DMS53 treated with DMSO at 0.1 percent for 48 hours (cell line): ENCODE measurements around the gene HOXA5.

Source experiments
- DNase-seq: peaks from one replicate; lab custom pipeline; 2025; ENCODE audit not compliant: unreplicated experiment; lab: John Stamatoyannopoulos, UW

Gene HOXA5

DNA sequence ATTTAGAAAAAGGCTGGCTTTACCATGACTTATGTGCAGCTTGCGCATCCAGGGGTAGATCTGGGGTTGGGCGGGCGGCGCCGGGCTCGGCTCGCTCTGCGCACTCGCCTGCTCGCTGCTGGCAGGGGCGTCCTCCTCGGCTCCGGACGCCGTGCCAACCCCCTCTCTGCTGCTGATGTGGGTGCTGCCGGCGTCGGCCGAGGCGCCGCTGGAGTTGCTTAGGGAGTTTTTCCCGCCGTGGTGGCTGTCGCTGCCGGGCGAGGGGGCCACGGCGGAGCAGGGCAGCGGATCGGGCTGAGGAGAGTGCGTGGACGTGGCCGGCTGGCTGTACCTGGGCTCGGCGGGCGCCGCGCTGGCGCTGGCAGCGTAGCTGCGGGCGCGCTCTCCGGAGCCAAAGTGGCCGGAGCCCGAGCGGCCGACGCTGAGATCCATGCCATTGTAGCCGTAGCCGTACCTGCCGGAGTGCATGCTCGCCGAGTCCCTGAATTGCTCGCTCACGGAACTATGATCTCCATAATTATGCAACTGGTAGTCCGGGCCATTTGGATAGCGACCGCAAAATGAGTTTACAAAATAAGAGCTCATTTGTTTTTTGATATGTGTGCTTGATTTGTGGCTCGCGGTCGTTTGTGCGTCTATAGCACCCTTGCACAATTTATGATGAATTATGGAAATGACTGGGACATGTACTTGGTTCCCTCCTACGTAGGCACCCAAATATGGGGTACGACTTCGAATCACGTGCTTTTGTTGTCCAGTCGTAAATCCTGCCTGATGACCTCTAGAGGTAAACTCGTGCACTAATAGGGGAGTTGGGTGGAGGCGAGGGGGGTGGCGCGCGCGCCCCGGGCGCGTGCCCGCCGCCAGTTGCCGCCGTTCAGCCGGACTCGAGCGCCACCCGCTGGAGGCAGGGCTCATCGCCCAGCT, at the start of gene HOXA5:
TSS of gene HOXA5 (minus strand) at position 659 of the 927 bp plus-strand sequence. CDS start at position 585, 74 bp downstream.
- DNase-seq = peak; percentile 96

DNA sequence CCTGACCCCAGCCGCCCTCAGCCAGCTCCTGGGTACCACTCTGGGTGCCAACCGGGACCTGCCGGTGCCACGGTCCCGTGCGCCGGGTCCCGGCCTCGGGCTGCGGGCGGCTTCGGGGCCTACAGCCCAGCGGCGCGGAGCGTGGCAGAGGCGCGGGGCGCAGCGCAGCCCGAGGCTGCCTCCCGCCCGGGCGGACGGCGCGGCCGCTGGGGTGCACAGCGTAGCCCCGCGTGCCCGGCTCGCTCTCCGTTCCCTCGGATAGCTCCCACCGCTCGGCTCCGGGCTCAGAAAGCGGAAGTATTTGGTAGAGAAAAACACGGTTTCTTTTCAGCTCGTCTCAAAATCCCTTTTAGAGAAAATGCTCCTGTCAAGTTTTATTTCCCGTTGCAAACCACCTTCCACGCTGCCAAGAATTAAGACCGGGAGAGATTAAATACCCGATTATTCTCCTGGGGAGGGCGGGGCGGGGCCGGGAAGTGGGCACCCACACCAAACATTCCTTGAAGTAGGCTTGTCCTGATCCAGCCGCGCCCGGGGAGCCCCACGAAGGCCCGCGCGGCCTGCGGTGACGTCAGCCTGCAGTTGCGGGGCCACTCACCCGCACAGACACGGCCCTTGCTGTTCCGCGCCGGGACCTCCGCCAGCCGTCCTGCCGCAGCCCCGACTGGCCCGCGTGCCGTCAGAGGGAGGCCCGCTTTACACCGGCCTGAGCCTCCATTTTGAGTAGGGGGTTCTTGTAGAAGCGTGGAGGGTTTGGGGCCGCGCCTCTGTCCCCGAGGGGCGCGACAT, 49.3 kb upstream of the HOXA5 start:
- DNase-seq = no peak

DNA sequence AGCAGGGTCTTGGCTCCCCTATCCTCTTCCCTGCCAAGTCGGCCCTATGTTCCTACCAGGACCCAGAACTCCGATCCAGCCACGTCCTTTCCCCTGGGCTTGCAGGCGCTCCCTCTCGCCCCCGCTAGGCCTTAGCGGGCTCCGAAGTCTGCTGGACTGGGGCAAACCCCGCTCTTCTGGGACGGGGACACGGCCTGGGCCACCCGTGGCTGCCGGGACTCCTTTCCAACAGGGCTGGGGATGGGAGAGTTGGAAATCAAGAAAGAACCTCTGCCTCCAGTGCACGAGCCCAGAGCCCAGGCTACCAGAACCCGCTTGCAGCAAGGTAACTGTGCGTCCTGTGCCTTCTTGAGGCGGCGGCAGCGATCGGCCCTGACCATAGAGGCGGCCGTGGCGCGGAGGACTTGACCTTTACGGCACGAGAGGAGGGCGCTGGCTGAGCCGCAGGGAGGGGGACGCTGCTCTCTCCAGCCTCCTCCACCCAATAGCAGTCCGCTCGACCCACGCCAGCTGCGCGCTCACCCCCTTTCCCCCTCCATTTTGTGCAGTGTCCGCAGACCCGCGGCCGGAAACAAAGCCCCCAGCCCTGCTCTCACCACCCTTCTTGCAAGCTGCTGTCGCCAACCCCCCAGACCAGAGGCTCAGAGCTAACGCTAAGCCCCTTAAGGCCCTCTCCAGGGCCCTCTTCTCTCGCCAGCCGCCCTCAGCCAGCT, 48.5 kb upstream of the HOXA5 start:
- no peak for DNase-seq

DNA sequence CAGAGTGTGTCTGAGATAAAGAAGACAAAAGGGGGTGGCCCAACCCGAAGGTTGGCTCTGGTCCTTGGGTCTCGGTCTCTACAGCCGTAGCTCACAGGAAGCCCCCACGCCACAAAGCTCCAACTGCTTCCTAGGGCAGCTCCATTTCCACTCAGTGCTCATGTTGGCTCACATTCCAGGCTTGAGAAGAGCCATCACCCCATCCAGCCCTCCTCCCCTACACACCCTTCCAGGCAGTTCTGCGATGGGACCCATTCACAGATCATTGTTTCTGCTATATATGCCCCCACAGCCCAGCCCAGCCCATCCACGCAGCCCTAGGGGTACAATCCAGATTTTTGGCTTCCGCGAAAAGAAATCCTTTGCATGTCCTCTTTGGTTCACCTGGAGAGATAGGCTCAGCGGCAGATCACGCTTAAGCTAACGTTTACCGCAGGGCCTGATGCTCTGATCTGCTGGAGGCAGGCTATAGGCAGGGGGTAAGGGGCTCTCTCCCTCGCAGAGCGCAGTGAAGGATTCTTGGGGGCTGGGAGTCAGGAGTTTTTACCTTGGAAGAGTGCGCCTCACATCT, 47.8 kb upstream of the HOXA5 start:
- DNase-seq = no peak

DNA sequence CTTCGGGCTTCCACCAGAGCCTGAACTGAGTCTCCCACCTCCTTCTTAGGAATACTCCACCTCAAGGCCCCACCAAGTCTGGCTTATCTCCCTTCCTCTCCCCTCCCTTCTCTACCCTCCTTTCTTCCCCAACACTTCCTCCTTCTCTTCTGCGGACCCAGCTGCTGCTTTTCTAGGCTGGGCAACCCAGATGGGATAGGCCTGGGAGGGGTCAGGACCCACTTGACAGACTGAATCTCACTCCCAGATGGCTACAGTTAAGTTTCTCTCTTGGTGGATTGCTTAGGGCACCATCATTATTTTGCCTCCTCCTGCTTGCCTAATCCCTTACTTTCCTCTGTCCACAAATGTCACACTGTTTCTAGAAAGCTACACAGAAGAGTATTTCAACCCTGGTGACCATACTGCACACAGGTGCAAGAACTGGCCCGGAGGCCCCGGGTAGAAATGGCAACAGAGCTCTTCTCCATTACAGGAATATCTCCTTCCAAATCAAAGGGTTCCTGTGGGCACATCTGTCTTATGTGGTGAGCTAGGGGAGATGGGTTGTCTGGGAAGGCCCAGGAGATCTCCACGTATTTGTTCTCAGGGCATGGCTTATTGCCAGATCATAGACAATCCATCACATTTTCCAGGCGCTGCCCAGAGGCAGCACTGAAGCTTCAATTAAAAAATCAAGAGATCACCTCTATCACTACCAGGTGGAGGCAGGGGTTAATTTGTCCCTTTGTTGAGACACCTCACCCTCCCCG, 46.7 kb upstream of the HOXA5 start:
- no peak for DNase-seq

DNA sequence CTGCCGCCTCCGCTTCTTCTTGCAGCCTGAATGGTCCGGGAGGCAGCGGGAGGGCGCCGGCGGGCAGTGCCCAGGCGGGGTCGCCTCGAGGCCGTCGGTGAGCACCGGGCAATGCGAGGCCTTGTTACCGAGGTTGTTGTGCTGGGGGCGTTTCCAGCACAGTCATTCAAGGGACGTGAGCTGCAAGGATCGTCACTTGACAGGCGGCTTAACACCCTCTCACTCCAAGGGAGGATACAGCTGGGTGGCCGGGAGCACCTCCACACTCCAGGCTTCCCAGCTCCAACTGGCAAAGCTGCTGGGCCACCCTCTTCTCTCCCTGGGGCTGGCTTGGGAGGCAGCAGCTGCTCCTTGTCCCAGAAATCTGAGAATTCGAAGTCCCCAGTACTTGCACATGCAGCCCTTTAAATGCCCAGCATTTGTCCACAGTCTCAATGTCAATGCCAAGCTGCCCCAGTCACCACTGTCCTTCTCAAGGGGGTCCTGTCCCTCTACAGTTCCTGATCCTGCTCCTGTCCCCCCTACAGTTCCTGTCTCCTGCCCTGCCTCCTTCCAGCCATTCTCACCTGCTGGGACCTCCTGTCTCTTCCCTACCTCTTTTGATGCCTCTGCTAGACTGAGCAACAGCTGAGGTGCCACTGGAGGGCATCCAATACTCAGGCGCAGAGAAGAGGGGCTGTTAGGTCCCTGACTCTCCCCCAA, 46.0 kb upstream of the HOXA5 start:
- no peak for DNase-seq

DNA sequence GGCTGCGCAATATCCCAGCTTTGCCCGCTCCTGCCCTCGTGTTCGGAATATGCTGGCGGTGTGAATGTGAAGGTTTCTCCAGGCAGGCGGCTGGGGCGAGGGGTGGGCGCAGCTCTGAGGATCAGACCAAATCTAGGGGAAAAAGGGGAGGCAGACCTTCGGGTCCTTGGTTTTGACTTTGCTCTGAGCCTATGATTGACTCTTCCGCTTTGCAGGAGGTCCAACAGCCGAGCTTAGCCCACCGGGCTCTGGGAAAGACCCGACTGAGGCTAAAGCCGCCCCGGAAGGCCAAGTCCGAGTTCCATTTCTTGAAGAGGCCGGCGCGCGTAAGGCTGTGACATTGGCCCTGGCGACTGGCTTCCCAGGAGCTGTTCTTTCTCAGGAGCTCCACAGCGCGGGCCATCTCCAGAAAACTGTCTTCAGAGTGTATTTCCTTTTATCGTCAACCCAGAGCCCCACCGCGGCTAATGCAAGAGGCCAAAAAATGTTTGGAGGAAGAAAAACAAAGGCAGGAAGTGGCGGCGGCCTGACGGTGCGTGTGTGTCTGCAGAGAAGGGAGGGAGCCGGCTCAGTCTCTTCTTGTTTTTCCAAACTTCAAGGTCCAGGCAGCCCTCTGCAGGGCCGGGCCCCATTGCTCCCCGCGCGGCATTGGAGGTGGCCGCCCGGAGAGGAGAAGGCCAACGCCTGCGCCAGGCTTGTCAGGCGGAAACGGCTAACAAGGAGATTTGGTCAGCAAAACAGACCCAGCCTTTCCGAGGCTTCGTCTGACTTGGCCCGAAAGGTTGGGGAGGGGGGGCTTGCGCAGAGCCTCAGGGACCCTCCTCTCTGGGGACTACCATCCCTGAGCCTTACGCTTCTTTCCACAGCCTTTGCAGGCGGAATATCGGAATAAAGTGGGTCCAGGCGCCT, 45.2 kb upstream of the HOXA5 start:
- DNase-seq = no peak

DNA sequence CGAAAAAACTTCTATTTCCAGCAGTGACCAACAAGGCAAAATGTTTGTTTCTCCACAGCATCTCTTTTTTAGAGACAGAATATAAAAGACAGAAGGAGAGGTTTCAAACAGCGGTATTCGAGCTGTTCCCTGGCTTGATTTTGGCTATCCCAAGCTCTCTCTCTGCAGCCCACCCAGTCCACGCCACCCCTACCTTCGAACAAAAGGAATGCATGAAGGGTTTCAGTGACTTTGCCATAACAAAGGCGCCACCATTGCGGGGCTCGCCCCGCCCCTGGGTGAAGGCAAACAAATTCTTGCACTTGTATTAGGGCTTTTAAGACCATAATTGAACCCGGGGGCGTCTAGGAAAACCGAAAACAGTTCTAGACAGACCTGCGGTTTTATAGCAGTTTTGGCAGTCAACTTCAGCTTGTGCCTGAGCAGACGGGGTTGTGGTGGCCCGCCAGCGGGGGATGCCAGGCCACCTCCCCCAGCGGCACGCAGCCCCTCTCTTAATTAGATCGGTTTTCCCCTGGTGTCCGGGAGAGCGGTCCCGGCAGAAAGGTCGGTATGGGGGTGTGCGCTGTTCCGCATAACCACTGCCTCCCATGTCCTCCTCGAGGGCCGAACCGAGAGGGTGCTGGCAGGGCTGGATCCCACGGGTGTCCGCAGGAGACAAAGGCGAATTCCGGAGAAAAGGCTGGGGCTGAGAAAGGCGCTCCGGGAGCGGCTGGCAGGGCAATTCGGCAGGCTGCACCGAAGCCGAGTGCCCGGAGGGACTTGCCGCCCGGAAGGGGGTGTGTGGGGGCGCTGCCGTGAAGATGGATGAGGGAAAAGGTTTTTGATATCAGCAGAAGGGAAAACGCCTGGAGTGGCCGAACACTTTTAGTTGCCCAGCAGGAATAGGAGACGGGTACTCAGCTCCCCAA, 44.2 kb upstream of the HOXA5 start:
- no peak for DNase-seq

DNA sequence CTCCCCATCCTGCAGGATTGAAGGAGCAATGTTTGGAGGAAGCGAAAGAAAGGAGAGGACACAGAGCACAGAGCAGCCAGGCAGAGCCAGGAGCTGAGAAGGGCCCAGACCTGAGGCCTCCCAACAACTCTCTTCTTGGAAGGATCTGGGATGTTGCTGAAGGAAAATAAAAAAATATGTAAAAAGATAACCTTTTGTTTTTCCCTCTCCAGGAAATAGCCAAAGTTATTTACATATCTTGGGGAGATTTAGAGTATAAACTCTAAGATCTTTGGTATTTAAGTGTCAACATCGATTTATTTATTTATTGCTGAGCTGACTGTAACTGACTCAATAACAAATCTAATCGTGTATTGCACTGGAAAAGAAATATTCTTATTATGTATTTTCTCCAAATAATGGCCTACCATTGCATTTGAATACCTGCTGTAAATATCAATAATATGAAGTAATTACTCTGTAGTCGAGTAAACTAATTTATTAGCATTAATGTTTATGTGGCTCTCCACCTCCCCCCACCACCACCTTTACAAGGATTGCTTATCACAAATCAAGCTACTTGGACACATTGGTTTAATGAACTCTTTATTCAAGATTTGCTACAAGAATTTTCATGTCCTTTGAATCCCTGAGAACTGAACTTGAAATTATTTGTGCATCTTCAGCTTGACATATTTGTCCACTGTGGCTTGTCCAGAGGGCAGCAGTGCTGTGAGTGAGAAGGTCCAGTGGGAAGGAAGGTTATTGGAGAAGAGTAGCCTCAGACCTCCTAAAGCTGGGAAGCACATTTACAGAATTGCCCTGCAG, 43.4 kb upstream of the HOXA5 start:
- DNase-seq = no peak

DNA sequence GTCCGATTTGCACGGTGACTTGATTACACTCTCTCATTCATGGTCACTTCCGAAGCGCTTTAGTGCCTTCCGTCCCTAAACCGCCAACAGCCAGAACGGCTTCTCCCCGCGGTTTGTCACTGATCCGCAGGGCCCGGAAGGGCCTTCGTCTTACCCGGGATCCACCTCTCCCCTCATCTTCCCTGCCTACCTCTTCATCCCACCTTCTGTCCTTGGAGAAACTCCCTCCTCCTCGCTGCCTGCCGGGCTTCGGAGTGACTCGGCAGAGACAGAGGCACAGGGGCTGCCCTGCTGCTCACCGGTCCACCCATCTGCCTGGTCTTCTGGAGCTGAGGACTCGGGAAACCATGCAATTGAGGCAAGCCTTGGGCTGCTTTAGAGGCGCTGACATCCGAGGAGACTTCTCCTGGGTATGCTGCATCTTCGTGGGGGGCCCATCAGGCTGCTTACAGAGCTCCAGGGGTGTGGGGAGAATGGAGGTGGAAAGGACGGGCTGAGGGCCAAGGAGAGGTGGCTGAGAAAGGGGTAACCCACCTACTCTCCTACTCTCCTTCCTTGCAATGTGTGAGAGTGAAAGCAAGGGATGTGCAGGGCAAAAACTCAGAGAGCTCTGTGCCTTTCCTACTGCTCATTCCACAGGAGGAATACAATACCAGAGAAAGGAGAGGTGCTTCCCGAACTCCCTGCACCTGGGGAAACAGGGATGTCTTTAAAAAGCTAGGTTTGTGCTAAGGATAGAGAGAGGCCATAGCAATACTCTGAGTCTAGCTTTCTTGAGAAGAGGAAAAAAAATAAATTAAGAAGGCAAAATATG, 42.6 kb upstream of the HOXA5 start:
- peak; percentile 35 for DNase-seq

DNA sequence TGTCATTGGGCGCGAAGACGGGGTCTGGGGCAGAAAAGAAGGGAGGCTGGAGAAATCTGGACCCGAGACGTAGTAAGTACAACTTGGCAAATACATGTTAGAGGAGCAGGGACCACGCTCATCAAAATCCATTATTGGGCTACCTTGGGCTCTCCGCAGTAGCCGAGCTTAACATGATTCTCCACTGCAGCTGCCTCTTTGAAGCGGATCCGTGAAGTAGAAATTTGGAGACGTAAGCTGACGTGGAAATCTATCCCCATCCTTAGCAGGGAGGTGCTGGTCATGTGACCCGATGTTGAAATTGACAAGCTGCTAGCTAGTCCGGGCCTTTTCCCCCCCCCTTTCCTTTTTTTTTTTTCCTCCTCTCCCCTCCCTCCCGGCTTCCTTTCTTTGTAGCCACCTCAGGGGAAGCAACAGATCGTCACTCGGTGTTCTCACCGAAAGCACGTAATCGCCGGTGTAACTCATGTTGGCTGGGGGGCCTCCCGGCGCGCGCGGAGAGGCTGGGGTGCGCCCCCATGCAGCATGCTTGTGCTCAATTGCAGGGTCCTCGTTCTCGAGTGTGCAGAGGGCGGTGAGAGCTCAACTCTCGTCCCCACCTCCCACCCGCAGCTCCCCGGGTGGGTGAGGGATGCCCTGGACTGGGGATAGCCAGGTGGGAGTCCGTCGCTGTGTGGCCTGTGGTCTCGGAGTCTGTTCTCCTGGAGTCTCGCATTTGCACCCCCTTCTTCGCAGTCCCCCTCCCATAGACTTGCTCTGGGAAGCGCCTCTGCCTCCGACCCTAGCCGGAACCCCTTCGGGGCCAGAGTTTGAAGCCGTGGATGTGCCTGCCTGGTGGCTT, 41.8 kb upstream of the HOXA5 start, which contains the start of gene HOXA11:
TSS of gene HOXA11 (minus strand) at position 220 of the 841 bp plus-strand sequence. CDS start at position 132, 88 bp downstream.
- DNase-seq = peak; percentile 77

DNA sequence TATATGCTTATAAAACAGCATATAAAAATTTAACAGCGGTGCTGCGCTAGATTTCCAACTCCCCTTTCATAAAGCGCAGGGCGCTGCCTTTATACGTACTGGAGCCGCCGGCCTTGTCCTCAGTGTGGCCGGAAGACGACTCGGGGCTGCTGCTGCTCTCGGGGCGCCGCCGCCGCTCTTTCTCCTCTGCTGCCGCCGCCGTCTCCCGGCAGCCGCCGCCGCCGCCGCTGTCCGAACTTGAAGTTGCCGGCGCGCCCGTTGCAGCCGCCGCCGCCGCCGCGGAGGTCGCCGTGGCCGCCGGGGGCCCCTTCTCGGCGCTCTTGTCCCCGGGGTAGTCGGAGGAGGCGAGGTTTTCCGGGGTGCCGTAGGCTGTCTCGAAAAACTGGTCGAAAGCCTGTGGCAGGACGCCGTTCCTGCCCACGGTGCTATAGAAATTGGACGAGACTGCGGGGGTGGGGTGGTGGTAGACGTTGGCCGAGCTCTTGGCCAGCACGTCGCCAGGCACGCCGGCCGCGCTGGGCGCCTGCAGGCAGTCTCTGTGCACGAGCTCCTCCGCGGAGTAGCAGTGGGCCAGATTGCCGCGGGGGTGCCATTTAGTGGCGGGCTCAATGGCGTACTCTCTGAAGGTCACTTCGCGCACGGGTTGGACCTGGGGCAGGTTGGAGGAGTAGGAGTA, 41.0 kb upstream of the HOXA5 start:
- peak; percentile 33 for DNase-seq

DNA sequence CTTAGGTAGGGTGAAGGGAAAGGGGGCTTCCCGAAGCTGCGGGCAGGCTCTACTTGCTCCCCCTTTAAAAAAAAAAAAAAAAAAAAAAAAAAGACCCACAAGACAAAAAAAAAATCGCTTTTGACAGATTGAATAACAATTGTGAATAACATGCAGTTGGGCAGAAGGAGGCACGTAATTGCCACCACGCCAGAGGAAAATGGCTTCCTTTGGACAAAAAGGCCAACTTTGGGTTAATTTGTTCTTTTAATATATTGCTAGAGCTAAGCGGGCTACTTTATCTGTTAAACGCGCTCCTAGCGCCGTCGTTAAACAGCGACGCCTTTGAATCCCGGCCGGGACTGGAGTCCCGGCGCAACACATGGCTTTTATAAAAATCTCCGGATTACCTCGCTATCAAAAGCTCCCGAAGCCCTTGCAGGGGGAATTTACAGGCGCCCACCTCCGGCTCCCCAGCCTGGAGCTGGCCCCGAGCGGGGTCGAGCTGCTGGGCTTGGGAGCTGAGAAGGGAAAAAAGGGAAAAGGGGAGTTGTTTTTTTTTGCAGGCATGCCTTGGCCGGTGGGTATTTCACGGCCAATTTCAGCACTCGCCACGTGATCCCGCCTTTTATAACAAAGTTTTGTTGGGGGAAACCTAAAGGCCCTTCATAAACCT, 40.3 kb upstream of the HOXA5 start:
- DNase-seq = peak; percentile 39
